HCT116 (cell line): Measurements from ENCODE around the gene NUP210. TPM values are rescaled to one million over a fixed set of nuclear protein-coding genes. Genes with fewer than 3 reads are reported as not detected.

Source experiments
- ATAC-seq: fragments of 200-7000 bp; cut with Tn5 transposase; 2 replicates; pipeline ENCODE4 v1.9.1; 2020; ENCODE audit warnings: mild to moderate bottlenecking, moderate library complexity
- BruUV-seq: library from RNA; stranded (reverse); fragments of 400-500 nt; replicated peaks from 2 replicates; lab custom pipeline; 2021; lab: Mats Ljungman, UMichigan
- CTCF ChIA-PET: fragments of 300-600 bp; sonication (Branson Sonifier 250); formaldehyde crosslinking; loops from one replicate; lab custom pipeline; 2021; ENCODE audit warnings: antibody characterized with exemption; lab: Charles Lee
- POLR2A ChIA-PET: fragments of 300-600, 350-600 bp; sonication (Branson Sonifier 250); formaldehyde crosslinking; loops from one replicate; lab custom pipeline; 2021; ENCODE audit warnings: antibody characterized with exemption; lab: Charles Lee
- RAD21 ChIA-PET, 2 experiments: fragments of 300-600 bp; sonication (Branson Sonifier 250); formaldehyde crosslinking; loops; one replicate each; lab custom pipeline; 2023; ENCODE audit warnings: low total read pairs in 2 of 2; ENCODE audit not compliant: uncharacterized antibody in 2 of 2, unreplicated experiment in 2 of 2, low non-redundant PET in 1 of 2; lab: Charles Lee
- DNase-seq: peaks from one replicate; pipeline ENCODE4 v3.0.0-alpha.2; 2010; ENCODE audit warnings: low read depth, low spot score
- H2AFZ ChIP-seq: fragments of 200-600 bp; shearing (Covaris generic), sonication (generic); 2 replicates; pipeline ENCODE4 v1.6.1; 2017; ENCODE audit warnings: low read depth, mixed run types, mixed read lengths, antibody characterized with exemption, low read length; ENCODE audit not compliant: poor library complexity, severe bottlenecking
- H3K27ac ChIP-seq: 2 replicates; pipeline ENCODE4 v1.5.1; 2012; ENCODE audit warnings: low read depth, low read length
- H3K27me3 ChIP-seq: fragments of 200-600 bp; sonication (generic); 2 replicates; pipeline ENCODE4 v1.6.1; 2016; ENCODE audit warnings: mixed run types, low read length, mixed read lengths; ENCODE audit not compliant: insufficient read depth
- H3K36me3 ChIP-seq, 2 experiments: fragments of 200-500 bp in 1 of 2; fragments of 200-600 bp in 1 of 2; sonication (Bioruptor generic) in 1 of 2; sonication (generic) in 1 of 2; 2 replicates each; pipeline versions ENCODE4 v1.5.1 to v1.6.1; 2014 to 2016; ENCODE audit warnings: low read length in 2 of 2, inconsistent platforms in 1 of 2, mixed read lengths in 1 of 2, mixed run types in 1 of 2; ENCODE audit not compliant: insufficient read depth in 2 of 2, control insufficient read depth in 1 of 2
- H3K4me1 ChIP-seq, 2 experiments: fragments of 200-600 bp in 1 of 2; sonication (generic) in 1 of 2; 2 replicates each; pipeline versions ENCODE4 v1.5.1 to v1.6.1; 2012 to 2017; ENCODE audit warnings: low read length in 2 of 2, inconsistent platforms in 1 of 2, mild to moderate bottlenecking in 1 of 2, mixed read lengths in 1 of 2, mixed run types in 1 of 2, moderate library complexity in 1 of 2; ENCODE audit not compliant: insufficient read depth in 2 of 2, control insufficient read depth in 1 of 2
- H3K4me2 ChIP-seq: fragments of 200-600 bp; sonication (generic); 2 replicates; pipeline ENCODE4 v1.6.1; 2017; ENCODE audit warnings: mixed run types, low read length, mixed read lengths
- H3K4me3 ChIP-seq, 2 experiments: fragments of 200-600 bp in 1 of 2; sonication (generic) in 1 of 2; replicated peaks in 1 of 2; 2 replicates each; pipeline ENCODE4 v1.5.1; 2011 to 2016; ENCODE audit warnings: low read length in 2 of 2, control low read depth in 1 of 2, low read depth in 1 of 2, mild to moderate bottlenecking in 1 of 2, mixed read lengths in 1 of 2, mixed run types in 1 of 2
- H3K79me2 ChIP-seq: fragments of 200-600 bp; sonication (generic); 2 replicates; pipeline ENCODE4 v1.6.1; 2017; ENCODE audit warnings: mild to moderate bottlenecking, mixed run types, low read length, moderate library complexity, mixed read lengths; ENCODE audit not compliant: insufficient read depth
- H3K9ac ChIP-seq: fragments of 200-600 bp; sonication (generic); 2 replicates; pipeline ENCODE4 v1.6.1; 2016; ENCODE audit warnings: low read length, mixed read lengths
- H3K9me2 ChIP-seq: fragments of 200-600 bp; sonication (generic), shearing (Covaris generic); 2 replicates; pipeline ENCODE4 v1.6.1; 2017; ENCODE audit warnings: mixed run types, mild to moderate bottlenecking, moderate library complexity; ENCODE audit not compliant: insufficient read depth
- H3K9me3 ChIP-seq, 2 experiments: fragments of 200-500 bp in 1 of 2; fragments of 200-600 bp in 1 of 2; sonication (Bioruptor generic) in 1 of 2; sonication (generic) in 1 of 2; 2 replicates each; pipeline ENCODE4 v1.6.1; 2014 to 2017; ENCODE audit warnings: low read length in 2 of 2, mixed read lengths in 2 of 2, inconsistent platforms in 1 of 2, low read depth in 1 of 2, mild to moderate bottlenecking in 1 of 2, mixed run types in 1 of 2, moderate library complexity in 1 of 2; ENCODE audit not compliant: control insufficient read depth in 1 of 2, insufficient read depth in 1 of 2
- H4K20me1 ChIP-seq: fragments of 200-600 bp; sonication (generic), shearing (Covaris generic); 2 replicates; pipeline ENCODE4 v1.6.1; 2017; ENCODE audit warnings: mixed run types, mild to moderate bottlenecking, moderate library complexity; ENCODE audit not compliant: insufficient read depth
- CEBPB ChIP-seq: IDR thresholded peaks from 2 replicates; pipeline ENCODE4 v1.6.1; 2012; ENCODE audit warnings: low read depth
- EGR1 ChIP-seq: IDR thresholded peaks from 2 replicates; pipeline ENCODE4 v1.6.1; 2012; ENCODE audit warnings: low read depth
- ELF1 ChIP-seq: IDR thresholded peaks from 2 replicates; pipeline ENCODE4 v1.6.1; 2012; ENCODE audit warnings: low read depth, borderline replicate concordance
- EZH2 ChIP-seq: fragments of 200-600 bp; sonication (generic); IDR thresholded peaks from 2 replicates; pipeline ENCODE4 v1.6.1; 2017; ENCODE audit warnings: antibody characterized with exemption, mixed run types
- EZH2phosphoT487 ChIP-seq: fragments of 200-600 bp; IDR thresholded peaks from 2 replicates; pipeline ENCODE4 v1.6.1; 2018; ENCODE audit warnings: antibody characterized with exemption, borderline replicate concordance
- JUND ChIP-seq: IDR thresholded peaks from 2 replicates; pipeline ENCODE4 v1.6.1; 2012
- POLR2A ChIP-seq: IDR thresholded peaks from 2 replicates; pipeline ENCODE4 v1.7.0; 2011; ENCODE audit warnings: borderline replicate concordance; ENCODE audit not compliant: insufficient read depth, insufficient read length; ENCODE audit errors: extremely low read depth
- RAD21 ChIP-seq: IDR thresholded peaks from 2 replicates; pipeline ENCODE4 v1.6.1; 2012; ENCODE audit warnings: low read depth, mild to moderate bottlenecking
- REST ChIP-seq: IDR thresholded peaks from 2 replicates; pipeline ENCODE4 v1.6.1; 2012; ENCODE audit warnings: low read depth
- SIN3A ChIP-seq: IDR thresholded peaks from 2 replicates; pipeline ENCODE4 v1.6.1; 2012; ENCODE audit warnings: low read depth
- SRF ChIP-seq: IDR thresholded peaks from 2 replicates; pipeline ENCODE4 v1.6.1; 2012; ENCODE audit warnings: low read depth
- TCF7L2 ChIP-seq: IDR thresholded peaks from 2 replicates; pipeline ENCODE4 v1.7.0; 2011; ENCODE audit warnings: borderline replicate concordance, inconsistent platforms; ENCODE audit not compliant: insufficient read depth, insufficient read length; ENCODE audit errors: extremely low read depth
- YY1 ChIP-seq: IDR thresholded peaks from 2 replicates; pipeline ENCODE4 v1.6.1; 2011; ENCODE audit warnings: low read length, low read depth, moderate library complexity, mild to moderate bottlenecking; ENCODE audit not compliant: insufficient replicate concordance; ENCODE audit errors: extremely low read depth
- ZBTB33 ChIP-seq: IDR thresholded peaks from 2 replicates; pipeline ENCODE4 v1.6.1; 2011; ENCODE audit warnings: mild to moderate bottlenecking, low read length, moderate library complexity; ENCODE audit not compliant: insufficient replicate concordance; ENCODE audit errors: extremely low read depth
- ZFX ChIP-seq: fragments of 450-650 bp; IDR thresholded peaks from 2 replicates; pipeline ENCODE4 v1.6.1; 2017
- intact Hi-C: fragments of 100-400 bp; cut with micrococcal nuclease; formaldehyde crosslinking; loops from 2 replicates; pipeline ENCODE4 v1.10.0; 2022
- total RNA-seq: library from RNA; stranded (reverse); gene quantifications from one replicate; pipeline ENCODE4 v1.2.1, GENCODE V29; 2021; ENCODE audit not compliant: unreplicated experiment

NUP210 gene
- total RNA-seq, 1 experiment from 2014 or later = 74.9 TPM

- Histone ChIP-seq H3K4me3 (no peak overlapping the region), H2AFZ (no peak overlapping the region), H3K4me1 (no peaks in the 10 kb centered on the region), H3K4me2 (no peak overlapping the region), H3K9ac (no peak overlapping the region), H3K27ac (no peak overlapping the region), H3K36me3 (peaks cover 4 to 9% of the 10 kb centered on the region in 2 experiments; a peak in 2 of 4 replicates)
- no TSS peak for BruUV-seq
- DNase-seq (no peak), ATAC-seq (no peak)
- ChIA-PET POLR2A (no interaction called here), CTCF (no interaction called here)
- intact Hi-C loops = no loop called here
- TF ChIP-seq TCF7L2 (no peak), ZBTB33 (no peak), EZH2phosphoT487 (no peak), EZH2 (no peak), SIN3A (no peak), RAD21 (no peak), POLR2A (no peak), CEBPB (no peak), SRF (no peak), ZFX (no peak), JUND (no peak), EGR1 (no peak), REST (no peak), ELF1 (no peak), YY1 (no peak)
- TF ChIP-seq, all 23 proteins: peak for 0
- H3K9me3 ChIP-seq = no peaks in the 10 kb centered on the region
- no peaks in the 10 kb centered on the region for H3K27me3 ChIP-seq
- RAD21 ChIA-PET = no interaction called here
- H4K20me1 ChIP-seq = no peaks in the 10 kb centered on the region
- H3K79me2 ChIP-seq = no peaks in the 10 kb centered on the region
- H3K9me2 ChIP-seq = no peaks in the 10 kb centered on the region
These were observed 84.6 kb downstream of the NUP210 start for GRCh38 chr3:13335503-13335902.
